Measurements from ENCODE around the gene RLBP1. TPM values are rescaled to one million over a fixed set of nuclear protein-coding genes. Genes with fewer than 3 reads are reported as not detected.

Gene RLBP1
- total and polyA plus RNA-seq, 4 donors, result not detected

DNA sequence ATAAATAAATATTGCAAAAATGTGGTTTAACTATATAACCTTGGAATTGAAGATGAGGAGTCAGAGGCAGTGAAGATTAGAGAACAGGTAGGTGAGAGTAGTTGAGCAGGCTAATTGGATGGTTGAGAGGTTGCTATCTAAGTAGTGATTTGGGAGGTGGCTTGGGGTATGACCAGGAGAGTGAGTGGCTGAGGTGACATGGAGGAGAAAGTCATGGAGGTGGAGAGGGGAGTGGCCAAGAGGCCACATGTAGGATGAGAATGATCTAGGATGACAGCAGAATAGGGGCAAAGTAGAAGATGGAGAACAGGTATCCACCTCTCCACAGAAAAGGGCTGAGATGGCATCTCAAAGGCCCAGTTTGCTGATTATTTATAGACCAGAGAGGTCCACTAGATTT is 10.5 kb upstream of the RLBP1 start:
- H3K36me3 ChIP-seq (ENCODE audit: control insufficient read depth in 4 of 4, insufficient read depth in 4 of 4, low read length in 4 of 4), result no peaks in the 10 kb centered on the region
- H3K27ac ChIP-seq (ENCODE audit: low read depth in 1 of 2, low read length in 1 of 2), result no peak overlapping the region
- no peak overlapping the region for H3K4me3 ChIP-seq
- DNase-seq (no peak), ATAC-seq (ENCODE audit: insufficient read depth, low FRiP score) (no peak)
- TF ChIP-seq, protein P1, sequence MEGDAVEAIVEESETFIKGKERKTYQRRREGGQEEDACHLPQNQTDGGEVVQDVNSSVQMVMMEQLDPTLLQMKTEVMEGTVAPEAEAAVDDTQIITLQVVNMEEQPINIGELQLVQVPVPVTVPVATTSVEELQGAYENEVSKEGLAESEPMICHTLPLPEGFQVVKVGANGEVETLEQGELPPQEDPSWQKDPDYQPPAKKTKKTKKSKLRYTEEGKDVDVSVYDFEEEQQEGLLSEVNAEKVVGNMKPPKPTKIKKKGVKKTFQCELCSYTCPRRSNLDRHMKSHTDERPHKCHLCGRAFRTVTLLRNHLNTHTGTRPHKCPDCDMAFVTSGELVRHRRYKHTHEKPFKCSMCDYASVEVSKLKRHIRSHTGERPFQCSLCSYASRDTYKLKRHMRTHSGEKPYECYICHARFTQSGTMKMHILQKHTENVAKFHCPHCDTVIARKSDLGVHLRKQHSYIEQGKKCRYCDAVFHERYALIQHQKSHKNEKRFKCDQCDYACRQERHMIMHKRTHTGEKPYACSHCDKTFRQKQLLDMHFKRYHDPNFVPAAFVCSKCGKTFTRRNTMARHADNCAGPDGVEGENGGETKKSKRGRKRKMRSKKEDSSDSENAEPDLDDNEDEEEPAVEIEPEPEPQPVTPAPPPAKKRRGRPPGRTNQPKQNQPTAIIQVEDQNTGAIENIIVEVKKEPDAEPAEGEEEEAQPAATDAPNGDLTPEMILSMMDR (IDR thresholded peaks at IDR 0.05; ENCODE audit: control extremely low read depth, extremely low read depth), result no peak
- H3K9ac ChIP-seq (ENCODE audit: insufficient read depth in 1 of 2, low read length in 2 of 2), result no peak overlapping the region
- H3K9me3 ChIP-seq (ENCODE audit: control insufficient read depth in 4 of 4, insufficient read depth in 3 of 4, low read length in 3 of 4), result no peaks in the 10 kb centered on the region
- H3K27me3 ChIP-seq (ENCODE audit: control insufficient read depth in 3 of 3, insufficient read depth in 3 of 3, low read length in 2 of 3), result no peaks in the 10 kb centered on the region
- no peaks in the 10 kb centered on the region for H3K4me1 ChIP-seq (ENCODE audit: control insufficient read depth in 5 of 5, insufficient read depth in 5 of 5, low read length in 5 of 5)

DNA sequence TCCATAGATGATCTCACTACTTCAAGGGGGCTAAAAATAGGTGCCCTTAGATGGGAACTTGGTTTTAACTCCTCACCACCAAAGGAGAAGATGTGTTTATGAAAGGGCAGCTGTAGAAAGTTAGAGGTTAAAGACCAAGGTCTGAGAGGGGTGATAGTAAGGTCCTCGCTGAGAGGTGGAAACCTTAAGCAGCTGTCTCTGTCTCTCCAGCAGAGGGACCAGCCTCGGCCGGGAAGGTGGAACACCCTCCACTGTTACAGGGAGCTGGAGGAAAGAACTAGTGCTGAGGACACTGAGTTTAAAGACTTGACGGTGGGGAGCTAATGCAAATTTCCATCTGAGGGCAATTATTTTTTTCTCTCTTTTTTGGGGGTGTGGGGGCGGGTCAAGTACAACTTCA is 8.9 kb upstream of the RLBP1 start:
- ATAC-seq (ENCODE audit: insufficient read depth, low FRiP score), result no peak
- TF ChIP-seq, protein P1 (IDR thresholded peaks at IDR 0.05; ENCODE audit: control extremely low read depth, extremely low read depth), result no peak
- Histone ChIP-seq H3K9me3 (ENCODE audit: control insufficient read depth in 4 of 4, insufficient read depth in 3 of 4, low read length in 3 of 4) (no peaks in the 10 kb centered on the region), H3K4me3 (no peak overlapping the region), H3K9ac (ENCODE audit: insufficient read depth in 1 of 2, low read length in 2 of 2) (no peak overlapping the region), H3K36me3 (ENCODE audit: control insufficient read depth in 4 of 4, insufficient read depth in 4 of 4, low read length in 4 of 4) (no peaks in the 10 kb centered on the region), H3K4me1 (ENCODE audit: control insufficient read depth in 5 of 5, insufficient read depth in 5 of 5, low read length in 5 of 5) (no peaks in the 10 kb centered on the region), H3K27ac (ENCODE audit: low read depth in 1 of 2, low read length in 1 of 2) (no peak overlapping the region), H3K27me3 (ENCODE audit: control insufficient read depth in 3 of 3, insufficient read depth in 3 of 3, low read length in 2 of 3) (no peaks in the 10 kb centered on the region)
- 49 to 72% methylated on average over 5 of the region's 5 CpGs for WGBS, 2 donors
- DNase-seq, result no peak

DNA sequence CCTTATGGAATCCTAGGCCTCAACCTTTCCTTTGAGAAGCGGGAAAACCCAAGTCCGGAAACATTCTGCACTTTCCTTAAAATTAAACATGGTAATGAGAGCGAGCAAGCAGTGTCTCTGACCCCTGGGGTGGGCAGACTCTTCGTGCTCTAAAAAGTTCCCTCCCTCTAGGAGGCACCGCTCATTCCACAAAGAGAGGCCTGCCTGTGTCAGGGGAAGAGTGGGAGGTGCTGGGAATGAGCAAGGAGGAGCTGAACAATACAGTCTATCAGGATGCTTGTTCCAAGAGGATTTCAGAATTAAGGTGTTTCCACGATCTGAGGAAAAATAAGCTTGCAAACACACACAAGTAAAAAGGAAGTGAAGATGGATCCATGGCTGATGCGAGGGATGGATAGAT is 6.0 kb upstream of the RLBP1 start:
- DNase-seq (no peak), ATAC-seq (ENCODE audit: insufficient read depth, low FRiP score) (no peak)
- no peaks in the 10 kb centered on the region for H3K27me3 ChIP-seq (ENCODE audit: control insufficient read depth in 3 of 3, insufficient read depth in 3 of 3, low read length in 2 of 3)
- 77 to 86% methylated on average over 7 of the region's 7 CpGs for WGBS, 2 donors
- H3K9me3 ChIP-seq (ENCODE audit: control insufficient read depth in 4 of 4, insufficient read depth in 3 of 4, low read length in 3 of 4), result no peaks in the 10 kb centered on the region
- H3K4me1 ChIP-seq (ENCODE audit: control insufficient read depth in 5 of 5, insufficient read depth in 5 of 5, low read length in 5 of 5), result no peaks in the 10 kb centered on the region
- no peaks in the 10 kb centered on the region for H3K36me3 ChIP-seq (ENCODE audit: control insufficient read depth in 4 of 4, insufficient read depth in 4 of 4, low read length in 4 of 4)
- no peak overlapping the region for H3K27ac ChIP-seq (ENCODE audit: low read depth in 1 of 2, low read length in 1 of 2)
- no peak overlapping the region for H3K9ac ChIP-seq (ENCODE audit: insufficient read depth in 1 of 2, low read length in 2 of 2)
- TF ChIP-seq, protein P1 (IDR thresholded peaks at IDR 0.05; ENCODE audit: control extremely low read depth, extremely low read depth), result no peak
- H3K4me3 ChIP-seq, result no peak overlapping the region

Measured in lung (tissue), 12 donors.